Epithelial cell of esophagus (primary cell): ENCODE measurements around the gene PKN3.

Source experiments
- DNase-seq: peaks from one replicate; pipeline ENCODE4 v3.0.0; 2010; ENCODE audit warnings: low read depth
- H3K4me3 ChIP-seq: 2 replicates; pipeline ENCODE4 v1.5.1; 2011; ENCODE audit warnings: mild to moderate bottlenecking, low read length, control low read depth
- CTCF ChIP-seq: IDR thresholded peaks from 2 replicates; pipeline ENCODE4 v1.5.1; 2011; ENCODE audit warnings: low read depth, mild to moderate bottlenecking, low read length, control low read depth, inconsistent platforms; ENCODE audit not compliant: insufficient read depth; ENCODE audit errors: missing control alignments

PKN3 gene

DNA sequence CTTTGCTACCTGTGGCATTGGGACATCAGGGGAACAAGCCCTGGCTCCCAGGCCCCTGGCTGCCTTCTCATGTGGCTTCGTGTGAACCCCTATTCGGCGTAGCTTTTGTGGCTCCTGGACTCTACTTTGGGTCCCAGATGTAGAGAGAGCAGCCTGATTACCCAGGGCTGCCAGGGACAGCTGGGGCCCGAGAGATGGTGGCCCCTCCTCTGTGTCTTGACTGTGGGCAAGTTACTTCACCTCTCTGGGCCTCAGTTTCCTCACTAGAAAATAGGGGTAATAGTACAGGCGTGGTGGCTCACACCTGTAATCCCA, 2.0 kb downstream of the PKN3 start:
- TF ChIP-seq CTCF, result no peak
- DNase-seq, result no peak
- no peak overlapping the region for H3K4me3 ChIP-seq

GRCh38 chr9:128705051-128705965, 3.0 kb downstream of the PKN3 start:
- DNase-seq, result no peak
- TF ChIP-seq CTCF, result no peak
- H3K4me3 ChIP-seq, result no peak overlapping the region

- TF ChIP-seq CTCF, result no peak
- H3K4me3 ChIP-seq, result no peak overlapping the region
- DNase-seq, result no peak
Measured at GRCh38 chr9:128706045-128706444, 3.7 kb downstream of the PKN3 start.

DNA sequence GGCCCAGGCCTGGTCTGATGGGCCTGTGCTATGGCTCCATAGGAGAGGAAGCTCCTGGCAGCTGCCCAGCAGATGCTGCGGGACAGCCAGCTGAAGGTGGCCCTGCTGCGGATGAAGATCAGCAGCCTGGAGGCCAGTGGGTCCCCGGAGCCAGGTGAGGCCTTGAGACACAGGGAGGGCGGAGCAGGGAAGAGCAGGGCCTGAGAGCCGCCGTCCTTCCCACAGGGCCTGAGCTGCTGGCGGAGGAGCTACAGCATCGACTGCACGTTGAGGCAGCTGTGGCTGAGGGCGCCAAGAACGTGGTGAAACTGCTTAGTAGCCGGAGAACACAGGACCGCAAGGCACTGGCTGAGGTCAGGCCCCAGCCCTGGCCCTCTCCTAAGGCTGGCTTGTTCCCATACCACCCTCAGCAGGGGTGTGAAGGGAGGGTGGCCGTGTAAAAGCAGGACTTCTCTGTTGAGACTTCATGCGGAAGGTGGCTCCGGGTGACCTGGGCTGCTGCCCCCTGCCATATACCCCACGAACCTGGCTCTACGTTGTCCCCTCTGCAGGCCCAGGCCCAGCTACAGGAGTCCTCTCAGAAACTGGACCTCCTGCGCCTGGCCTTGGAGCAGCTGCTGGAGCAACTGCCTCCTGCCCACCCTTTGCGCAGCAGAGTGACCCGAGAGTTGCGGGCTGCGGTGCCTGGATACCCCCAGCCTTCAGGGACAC, 4.5 kb downstream of the PKN3 start:
- no peak for DNase-seq
- TF ChIP-seq CTCF, result no peak
- no peak overlapping the region for H3K4me3 ChIP-seq

GRCh38 chr9:128707446-128707845, 5.1 kb downstream of the PKN3 start:
- DNase-seq, result no peak
- H3K4me3 ChIP-seq, result no peak overlapping the region
- TF ChIP-seq CTCF, result no peak

- DNase-seq, result no peak
- TF ChIP-seq CTCF, result no peak
- no peak overlapping the region for H3K4me3 ChIP-seq
Measured at GRCh38 chr9:128712451-128713410, 10.4 kb downstream of the PKN3 start.
